Right ventricle myocardium inferior (tissue), 1 donor: Measurements from ENCODE around the gene CLSTN2. TPM values are rescaled to one million over a fixed set of nuclear protein-coding genes. Genes with fewer than 3 reads are reported as not detected.

ENCODE experiments used
- ATAC-seq: fragments of 200-7000 bp; cut with Tn5 transposase; one replicate; pipeline ENCODE4 v1.9.1; 2020; ENCODE audit warnings: mild to moderate bottlenecking, moderate library complexity
- DNase-seq: peaks from one replicate; pipeline ENCODE4 v3.0.0; 2021; ENCODE audit errors: missing footprints
- intact Hi-C: fragments of 100-400 bp; cut with DNase I; formaldehyde crosslinking; loops from one replicate; pipeline ENCODE4 v1.11.0; 2022
- total RNA-seq: library from RNA; stranded (reverse); fragmentation: NEBNext Ultra II Directional; extraction: Animal tissue kit (Norgen Biotek cat#: 25700); gene quantifications from one replicate; pipeline ENCODE4 v1.2.1, GENCODE V29; 2021
- donor health status: DM: no; HTN: yes; CAD: no; lungs with severe emphysema.

CLSTN2 gene
- total RNA-seq, 1 donor from 2014 or later = 8.4 TPM

- no peak for ATAC-seq
- no peak for DNase-seq
- intact Hi-C loops = no loop called here
Measured at GRCh38 chr3:140319739-140320138, 384.8 kb downstream of the CLSTN2 start.

GRCh38 chr3:140323561-140323960 is 388.6 kb downstream of the CLSTN2 start:
- intact Hi-C loops = no loop called here
- no peak for DNase-seq
- ATAC-seq = no peak

- DNase-seq (no peak), ATAC-seq (no peak)
- intact Hi-C loops = no loop called here
Measured at GRCh38 chr3:140332131-140332530, 397.1 kb downstream of the CLSTN2 start.

- intact Hi-C loops = no loop called here
- ATAC-seq (no peak), DNase-seq (no peak)
Measured at GRCh38 chr3:140334132-140334929, 399.3 kb downstream of the CLSTN2 start.

GRCh38 chr3:140336465-140336864 is 401.5 kb downstream of the CLSTN2 start:
- no peak for ATAC-seq
- DNase-seq = no peak
- intact Hi-C loops = no loop called here

- DNase-seq (no peak), ATAC-seq (no peak)
- intact Hi-C loops = no loop called here
Measured at GRCh38 chr3:140338916-140339315, 403.9 kb downstream of the CLSTN2 start.

GRCh38 chr3:140341203-140341602 is 406.2 kb downstream of the CLSTN2 start:
- ATAC-seq (no peak), DNase-seq (no peak)
- intact Hi-C loops = no loop called here

GRCh38 chr3:140341817-140342403 is 406.9 kb downstream of the CLSTN2 start:
- no peak for DNase-seq
- no peak for ATAC-seq
- intact Hi-C loops = no loop called here

- ATAC-seq = no peak
- intact Hi-C loops = no loop called here
Measured at GRCh38 chr3:140342668-140343067, 407.7 kb downstream of the CLSTN2 start.

GRCh38 chr3:140343211-140344081 is 408.5 kb downstream of the CLSTN2 start:
- DNase-seq = no peak
- no peak for ATAC-seq
- intact Hi-C loops = no loop called here

More at GRCh38 chr3:140342668-140343067, 407.7 kb downstream of the CLSTN2 start:
- no peak for DNase-seq

- ATAC-seq (no peak), DNase-seq (no peak)
- intact Hi-C loops = no loop called here
Measured at GRCh38 chr3:140344082-140344454, 409.1 kb downstream of the CLSTN2 start.

GRCh38 chr3:140344601-140345205 is 409.7 kb downstream of the CLSTN2 start:
- intact Hi-C loops = no loop called here
- ATAC-seq = no peak
- no peak for DNase-seq

GRCh38 chr3:140347151-140347550 is 412.2 kb downstream of the CLSTN2 start:
- no peak for ATAC-seq
- intact Hi-C loops = no loop called here
- DNase-seq = no peak

- intact Hi-C loops = no loop called here
- ATAC-seq = no peak
- DNase-seq = no peak
Measured at GRCh38 chr3:140349938-140350337, 415.0 kb downstream of the CLSTN2 start.

- intact Hi-C loops = no loop called here
- DNase-seq (no peak), ATAC-seq (no peak)
Measured at GRCh38 chr3:140351466-140351865, 416.5 kb downstream of the CLSTN2 start.

- no peak for ATAC-seq
Measured at GRCh38 chr3:140355481-140355880, 420.5 kb downstream of the CLSTN2 start.

GRCh38 chr3:140358686-140359085 is 423.7 kb downstream of the CLSTN2 start:
- ATAC-seq = no peak
- intact Hi-C loops = no loop called here
- DNase-seq = no peak

More at GRCh38 chr3:140355481-140355880, 420.5 kb downstream of the CLSTN2 start:
- DNase-seq = no peak
- intact Hi-C loops = no loop called here

- intact Hi-C loops = no loop called here
- ATAC-seq (no peak), DNase-seq (no peak)
Measured at GRCh38 chr3:140359233-140359995, 424.4 kb downstream of the CLSTN2 start.
